Endothelial cell (in vitro differentiated cells): ENCODE data around the gene RBM33. TPM values are rescaled to one million over a fixed set of nuclear protein-coding genes. Genes with fewer than 3 reads are reported as not detected.

Experiments
- DNase-seq: peaks from one replicate; pipeline ENCODE4 v3.0.0; 2021; ENCODE audit warnings: low spot score
- H3K27ac Mint-ChIP-seq: one replicate; pipeline ENCODE4 v1.8.0; 2021; ENCODE audit warnings: mixed read lengths, inconsistent platforms; ENCODE audit not compliant: unreplicated experiment
- H3K27me3 Mint-ChIP-seq: one replicate; pipeline ENCODE4 v1.8.0; 2021; ENCODE audit warnings: mild to moderate bottlenecking, moderate library complexity, mixed read lengths, inconsistent platforms; ENCODE audit not compliant: unreplicated experiment
- H3K36me3 Mint-ChIP-seq: one replicate; pipeline ENCODE4 v1.8.0; 2021; ENCODE audit warnings: mild to moderate bottlenecking, low read depth, mixed read lengths, inconsistent platforms; ENCODE audit not compliant: unreplicated experiment
- H3K4me1 Mint-ChIP-seq: one replicate; pipeline ENCODE4 v1.8.0; 2021; ENCODE audit warnings: mild to moderate bottlenecking, mixed read lengths, inconsistent platforms; ENCODE audit not compliant: unreplicated experiment
- H3K4me3 Mint-ChIP-seq: one replicate; pipeline ENCODE4 v1.8.0; 2021; ENCODE audit warnings: mild to moderate bottlenecking, mixed read lengths, inconsistent platforms; ENCODE audit not compliant: unreplicated experiment
- H3K9me3 Mint-ChIP-seq: one replicate; pipeline ENCODE4 v1.8.0; 2021; ENCODE audit warnings: mixed read lengths, inconsistent platforms; ENCODE audit not compliant: unreplicated experiment
- total RNA-seq: library from RNA; stranded (reverse); fragmentation: NEBNext Ultra II Directional; extraction: Animal tissue kit (Norgen Biotek cat#: 25700); gene quantifications from one replicate; pipeline ENCODE4 v1.2.1, GENCODE V29; 2021; ENCODE audit not compliant: unreplicated experiment
- TF ChIP-seq, protein P1 (sequence below): fragments of 200-600 bp; sonication (generic); IDR thresholded peaks from one replicate; pipeline ENCODE4 v1.5.0; 2021; ENCODE audit warnings: antibody characterized with exemption; ENCODE audit not compliant: unreplicated experiment

The RBM33 gene
- total RNA-seq, 1 donor from 2014 or later = 65.3 TPM

DNA sequence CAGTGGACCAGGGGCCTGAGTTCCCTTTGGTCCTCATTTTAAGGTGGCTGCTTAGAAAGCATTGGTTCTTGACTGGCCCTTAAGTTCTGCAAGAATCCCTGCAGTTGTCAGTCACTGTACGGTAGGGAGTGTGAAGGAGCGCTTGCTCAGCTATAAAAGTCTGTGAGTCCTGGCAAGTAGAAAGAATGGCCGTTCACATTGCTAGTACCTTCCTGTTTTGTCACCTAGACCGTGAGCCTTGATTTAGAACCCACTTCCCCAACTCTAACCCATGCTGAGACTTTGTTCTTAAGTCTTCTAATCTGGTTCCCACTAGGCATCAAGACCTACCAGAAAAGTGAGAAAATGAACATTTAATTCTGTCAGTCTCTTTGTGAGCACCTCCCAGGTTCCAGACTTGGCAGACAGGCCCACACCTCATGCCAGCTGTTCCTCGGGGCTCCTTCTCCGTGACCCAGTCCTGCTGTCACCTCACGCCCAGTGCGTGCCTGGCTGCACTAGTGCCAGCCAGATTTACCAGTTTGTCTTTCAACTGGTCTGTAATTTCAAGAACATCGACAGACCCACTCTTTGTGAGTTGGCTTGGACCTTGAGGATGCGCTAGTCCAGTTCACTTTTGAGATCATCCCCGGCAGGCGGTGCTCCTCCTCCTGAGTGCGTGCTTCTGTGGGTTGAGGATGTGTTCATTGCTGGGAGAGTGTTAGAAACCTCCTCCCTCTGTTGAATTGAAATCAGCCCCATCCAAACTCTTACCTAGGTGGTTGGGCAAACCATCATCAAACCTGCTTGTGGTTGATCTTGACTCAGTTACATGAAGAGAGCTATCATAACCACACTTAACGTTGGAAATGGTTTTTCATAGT, 89.4 kb downstream of the RBM33 start:
- Mint-ChIP-seq H3K36me3 (peaks cover 4% of the 10 kb centered on the region), H3K9me3 (no peaks in the 10 kb centered on the region), H3K4me3 (no peak overlapping the region), H3K4me1 (peaks cover 3% of the 10 kb centered on the region), H3K27ac (peak overlapping the region; percentile 22), H3K27me3 (peaks cover 3% of the 10 kb centered on the region)
- no peak for DNase-seq
- TF ChIP-seq, protein P1, sequence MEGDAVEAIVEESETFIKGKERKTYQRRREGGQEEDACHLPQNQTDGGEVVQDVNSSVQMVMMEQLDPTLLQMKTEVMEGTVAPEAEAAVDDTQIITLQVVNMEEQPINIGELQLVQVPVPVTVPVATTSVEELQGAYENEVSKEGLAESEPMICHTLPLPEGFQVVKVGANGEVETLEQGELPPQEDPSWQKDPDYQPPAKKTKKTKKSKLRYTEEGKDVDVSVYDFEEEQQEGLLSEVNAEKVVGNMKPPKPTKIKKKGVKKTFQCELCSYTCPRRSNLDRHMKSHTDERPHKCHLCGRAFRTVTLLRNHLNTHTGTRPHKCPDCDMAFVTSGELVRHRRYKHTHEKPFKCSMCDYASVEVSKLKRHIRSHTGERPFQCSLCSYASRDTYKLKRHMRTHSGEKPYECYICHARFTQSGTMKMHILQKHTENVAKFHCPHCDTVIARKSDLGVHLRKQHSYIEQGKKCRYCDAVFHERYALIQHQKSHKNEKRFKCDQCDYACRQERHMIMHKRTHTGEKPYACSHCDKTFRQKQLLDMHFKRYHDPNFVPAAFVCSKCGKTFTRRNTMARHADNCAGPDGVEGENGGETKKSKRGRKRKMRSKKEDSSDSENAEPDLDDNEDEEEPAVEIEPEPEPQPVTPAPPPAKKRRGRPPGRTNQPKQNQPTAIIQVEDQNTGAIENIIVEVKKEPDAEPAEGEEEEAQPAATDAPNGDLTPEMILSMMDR = no peak

DNA sequence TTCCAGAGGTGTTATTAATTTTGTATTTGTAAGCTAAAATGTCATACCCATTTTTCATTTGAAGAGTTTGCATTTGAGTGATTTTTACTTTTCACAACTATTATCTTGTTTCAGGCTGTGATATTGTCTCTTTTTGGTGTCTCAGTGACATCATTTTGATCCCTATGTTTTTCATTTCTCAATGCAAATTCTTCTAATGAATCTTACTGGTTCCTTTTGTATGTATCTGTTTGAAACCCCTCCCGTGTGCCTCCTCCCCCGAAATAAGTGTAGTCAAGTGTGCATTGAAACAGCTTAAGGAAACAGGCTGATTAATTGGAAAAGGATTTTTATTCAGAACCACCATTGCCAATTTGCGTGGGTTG, 90.0 kb downstream of the RBM33 start:
- Mint-ChIP-seq H3K27me3 (peaks cover 3% of the 10 kb centered on the region), H3K9me3 (no peaks in the 10 kb centered on the region), H3K27ac (no peak overlapping the region), H3K4me1 (peaks cover 3% of the 10 kb centered on the region), H3K36me3 (peaks cover 4% of the 10 kb centered on the region), H3K4me3 (no peak overlapping the region)
- TF ChIP-seq, protein P1 = no peak
- DNase-seq = no peak

DNA sequence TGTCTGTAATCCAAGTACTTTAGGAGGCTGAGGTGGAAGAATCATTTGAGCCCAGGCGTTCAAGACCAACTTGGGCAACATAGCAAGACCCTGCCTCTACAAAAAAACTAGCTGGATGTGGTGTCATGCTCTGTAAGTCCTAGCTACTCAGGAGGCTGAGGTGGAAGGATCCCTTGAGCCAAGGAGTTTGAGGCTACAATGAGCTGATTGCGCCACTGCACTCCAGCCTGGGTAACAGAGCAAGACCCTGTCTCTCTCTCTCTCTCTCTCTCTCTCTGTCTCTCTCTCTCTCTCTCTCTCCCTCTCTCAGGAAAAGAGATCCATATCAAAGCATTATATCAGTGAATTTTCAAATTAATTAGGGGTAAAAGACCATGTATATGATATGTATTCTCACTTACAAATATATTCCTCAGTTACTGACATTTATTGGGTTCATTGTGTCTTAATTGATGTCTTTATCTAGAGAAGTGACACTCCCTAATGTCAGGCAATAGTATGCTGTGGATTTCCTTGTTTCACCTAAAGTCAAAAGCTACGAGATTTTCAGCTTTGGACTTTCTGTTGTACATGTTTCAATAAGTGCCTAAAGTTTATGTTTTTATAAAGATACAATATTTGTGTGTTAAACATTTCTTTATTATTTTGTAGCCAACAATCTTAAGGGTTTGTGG, 91.1 kb downstream of the RBM33 start:
- Mint-ChIP-seq H3K4me3 (no peak overlapping the region), H3K27ac (no peak overlapping the region), H3K9me3 (no peaks in the 10 kb centered on the region), H3K27me3 (peaks cover 3% of the 10 kb centered on the region), H3K36me3 (peaks cover 4% of the 10 kb centered on the region), H3K4me1 (peaks cover 3% of the 10 kb centered on the region)
- no peak for DNase-seq
- TF ChIP-seq, protein P1 = no peak

DNA sequence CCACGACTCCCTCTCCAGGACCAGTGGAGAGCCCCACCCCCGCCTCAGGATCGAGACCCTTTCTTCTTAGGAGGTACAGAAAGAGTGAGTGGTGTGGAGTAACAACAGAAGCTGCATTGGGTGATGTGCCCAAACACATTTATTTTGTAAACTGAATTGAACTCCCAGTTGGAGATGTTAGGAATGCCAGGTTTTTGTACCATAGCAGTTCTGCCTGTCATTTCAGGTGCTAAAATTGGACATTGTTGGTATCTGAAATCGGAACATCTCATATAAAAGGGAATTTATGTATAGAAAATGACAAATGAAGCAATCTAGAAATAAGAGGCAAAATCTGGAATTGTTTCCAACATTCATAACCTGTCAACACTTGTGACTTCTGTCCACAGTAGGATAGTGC, 93.1 kb downstream of the RBM33 start:
- Mint-ChIP-seq H3K36me3 (peaks cover 6% of the 10 kb centered on the region), H3K27ac (no peak overlapping the region), H3K4me3 (no peak overlapping the region), H3K9me3 (no peaks in the 10 kb centered on the region), H3K4me1 (peaks cover 3% of the 10 kb centered on the region), H3K27me3 (peaks cover 3% of the 10 kb centered on the region)
- no peak for DNase-seq
- TF ChIP-seq, protein P1 = no peak

DNA sequence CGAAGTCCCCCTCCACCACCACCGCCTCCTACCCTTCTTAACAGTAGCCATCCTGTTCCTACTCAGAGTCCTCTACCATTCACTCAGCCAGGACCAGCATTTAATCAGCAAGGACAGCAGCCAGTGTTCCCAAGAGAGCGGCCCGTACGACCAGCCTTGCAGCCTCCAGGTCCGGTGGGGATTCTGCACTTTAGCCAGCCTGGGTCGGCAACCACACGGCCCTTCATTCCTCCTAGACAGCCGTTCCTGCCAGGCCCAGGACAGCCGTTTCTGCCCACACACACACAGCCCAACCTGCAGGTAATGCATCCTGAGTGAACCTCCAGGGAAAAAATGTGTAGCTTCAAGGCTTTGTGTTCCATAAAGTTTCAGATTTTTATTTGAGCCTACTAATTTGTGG, 93.6 kb downstream of the RBM33 start:
- Mint-ChIP-seq H3K27me3 (peaks cover 3% of the 10 kb centered on the region), H3K27ac (no peak overlapping the region), H3K36me3 (peaks cover 11% of the 10 kb centered on the region), H3K9me3 (no peaks in the 10 kb centered on the region), H3K4me3 (no peak overlapping the region), H3K4me1 (peaks cover 6% of the 10 kb centered on the region)
- TF ChIP-seq, protein P1 = no peak
- DNase-seq = no peak
